ENCODE measurements around the gene GSTO1. TPM values are rescaled to one million over a fixed set of nuclear protein-coding genes. Genes with fewer than 3 reads are reported as not detected.

Gene GSTO1
- total and polyA plus RNA-seq, 2 of the 13 experiments (the other 11 are each of a cell fraction or from before 2014, with no cell fraction given): 228 to 300 TPM

GRCh38 chr10:104268405-104268712, 13.7 kb downstream of the GSTO1 start:
- Histone ChIP-seq H3K9me3 (ENCODE audit: low read length) (no peaks in the 10 kb centered on the region), H3K27me3 (ENCODE audit: control insufficient read depth in 1 of 2, insufficient read depth in 2 of 2, low read length in 2 of 2) (no peaks in the 10 kb centered on the region), H3K4me2 (ENCODE audit: low read depth, low read length) (no peak overlapping the region), H2AFZ (ENCODE audit: low read length) (no peak overlapping the region), H3K4me3 (replicated peaks in 1 of 3; ENCODE audit: insufficient read depth in 1 of 3, low read depth in 2 of 3, low read length in 3 of 3) (no peak overlapping the region), H3K79me2 (ENCODE audit: insufficient read depth, low read length) (no peaks in the 10 kb centered on the region), H3K36me3 (replicated peaks in 1 of 2; ENCODE audit: control insufficient read depth in 1 of 2, insufficient read depth in 2 of 2, low read length in 2 of 2) (peaks cover 13 to 57% of the 10 kb centered on the region in 2 experiments), H3K9ac (ENCODE audit: insufficient read depth, low read depth, low read length) (no peak overlapping the region), H3K27ac (ENCODE audit: extremely low read length, insufficient read depth, low read length) (no peak overlapping the region), H3K4me1 (ENCODE audit: insufficient read depth, low read length) (peaks cover 23% of the 10 kb centered on the region), H4K20me1 (ENCODE audit: insufficient read depth, low read length) (peaks cover 6% of the 10 kb centered on the region; the same call in 1 of the 2 replicates)
- no peak for FAIRE-seq
- ChIA-PET CTCF (ENCODE audit: low intra/inter-chr PET ratio, low total read pairs) (no interaction called here), POLR2A (no interaction called here)
- in situ Hi-C loops (cut with HindIII; ENCODE audit: extremely low pct_ligation_motif_present, low pct_unique_long_range_greater_than_20kb): no loop called here
- BruUV-seq (replicated peaks): no TSS peak
- WGBS (ENCODE audit: low lambda C conversion rate): 97% methylated on average over 10 of the region's 10 CpGs
- no peak; the same call in 2 of the 3 replicates for ATAC-seq
- DNase-seq (ENCODE audit: low spot score): no peak
- TF ChIP-seq ATAD3A (CRISPR knock-in tag; IDR thresholded peaks at IDR 0.05): no peak
- TF ChIP-seq PRDM15 (CRISPR knock-in tag; IDR thresholded peaks at IDR 0.05): no peak
- TF ChIP-seq ZNF780A (CRISPR knock-in tag; IDR thresholded peaks at IDR 0.05): no peak
- TF ChIP-seq DNMT1 (CRISPR knock-in tag; IDR thresholded peaks at IDR 0.05): no peak
- TF ChIP-seq ZNF275 (CRISPR knock-in tag; IDR thresholded peaks at IDR 0.05; ENCODE audit: borderline replicate concordance): no peak
- no peak for TF ChIP-seq ZBTB40 (IDR thresholded peaks at IDR 0.05)
- TF ChIP-seq ZBTB40 (CRISPR knock-in tag; IDR thresholded peaks at IDR 0.05): no peak
- TF ChIP-seq ELF1 (CRISPR knock-in tag; IDR thresholded peaks at IDR 0.05): no peak
- TF ChIP-seq FOXK2 (IDR thresholded peaks at IDR 0.05): no peak
- no peak for TF ChIP-seq ZNF432 (CRISPR knock-in tag; IDR thresholded peaks at IDR 0.05; ENCODE audit: borderline replicate concordance)
- no peak for TF ChIP-seq ZNF431 (CRISPR knock-in tag; IDR thresholded peaks at IDR 0.05; ENCODE audit: borderline replicate concordance, low read depth)
- TF ChIP-seq MLLT10 (CRISPR knock-in tag; IDR thresholded peaks at IDR 0.05): no peak
- intact Hi-C loops (cut with micrococcal nuclease; ENCODE audit: unreplicated experiment): no loop called here

Data from HepG2 (cell line).